HepG2 (cell line): ENCODE results near the gene WNT3A. TPM values are rescaled to one million over a fixed set of nuclear protein-coding genes. Genes with fewer than 3 reads are reported as not detected.

Experiments
- EZH2 ChIP-seq: conservative IDR thresholded peaks from 2 replicates; pipeline ENCODE4 v1.6.1; 2012; ENCODE audit warnings: mild to moderate bottlenecking, low read depth, low read length, moderate library complexity
- HDAC1 ChIP-seq: sonication (generic); formaldehyde crosslinking; IDR thresholded peaks from 2 replicates; pipeline ENCODE4 v1.5.1; 2020; ENCODE audit warnings: mild to moderate bottlenecking, missing genetic modification reagents
- HNF4G ChIP-seq, 2 experiments: sonication (generic) in 1 of 2; formaldehyde crosslinking in 1 of 2; IDR thresholded peaks; 2 replicates each; pipeline versions ENCODE4 v1.4.0 to v1.6.1; 2011 to 2020; ENCODE audit warnings: borderline replicate concordance in 2 of 2, low read depth in 2 of 2, mild to moderate bottlenecking in 2 of 2, low read length in 1 of 2, missing genetic modification reagents in 1 of 2, moderate library complexity in 1 of 2
- HNRNPUL1 ChIP-seq: fragments of 200-400 bp; formaldehyde crosslinking; IDR thresholded peaks from 2 replicates; pipeline ENCODE4 v1.6.1; 2017; ENCODE audit warnings: low read depth, mild to moderate bottlenecking, low read length, moderate library complexity
- HOMEZ ChIP-seq: IDR thresholded peaks from 2 replicates; pipeline ENCODE4 v1.6.1; 2016; ENCODE audit warnings: low read depth
- JARID2 ChIP-seq: sonication (generic); formaldehyde crosslinking; IDR thresholded peaks from 2 replicates; pipeline ENCODE4 v1.8.1; 2023; ENCODE audit warnings: missing genetic modification reagents, inconsistent platforms; ENCODE audit not compliant: insufficient replicate concordance
- NCOA2 ChIP-seq: sonication (generic); formaldehyde crosslinking; IDR thresholded peaks from 2 replicates; pipeline ENCODE4 v1.8.0; 2022; ENCODE audit warnings: inconsistent platforms
- NFE2 ChIP-seq: sonication (generic); formaldehyde crosslinking; IDR thresholded peaks from 2 replicates; pipeline ENCODE4 v1.4.0; 2020; ENCODE audit warnings: missing genetic modification reagents
- RBAK ChIP-seq: sonication (generic); formaldehyde crosslinking; IDR thresholded peaks from 2 replicates; pipeline ENCODE4 v1.5.1; 2020; ENCODE audit warnings: mild to moderate bottlenecking, missing genetic modification reagents
- SP140L ChIP-seq: sonication (generic); formaldehyde crosslinking; IDR thresholded peaks from 2 replicates; pipeline ENCODE4 v1.4.0; 2020; ENCODE audit warnings: missing genetic modification reagents, borderline replicate concordance
- SPEN ChIP-seq: sonication (generic); formaldehyde crosslinking; IDR thresholded peaks from 2 replicates; pipeline ENCODE4 v1.5.1; 2020; ENCODE audit warnings: low read depth, mild to moderate bottlenecking, missing genetic modification reagents
- TMF1 ChIP-seq: sonication (generic); formaldehyde crosslinking; IDR thresholded peaks from 2 replicates; pipeline ENCODE4 v1.8.1; 2022; ENCODE audit warnings: low read depth, missing genetic modification reagents
- ZNF496 ChIP-seq: sonication (generic); formaldehyde crosslinking; IDR thresholded peaks from 2 replicates; pipeline ENCODE4 v1.8.1; 2023; ENCODE audit warnings: mild to moderate bottlenecking, moderate library complexity, missing genetic modification reagents; ENCODE audit not compliant: insufficient replicate concordance
- ZNF557 ChIP-seq: sonication (generic); formaldehyde crosslinking; IDR thresholded peaks from 2 replicates; pipeline ENCODE4 v1.4.0; 2020; ENCODE audit warnings: missing genetic modification reagents
- ZNF564 ChIP-seq: sonication (generic); formaldehyde crosslinking; IDR thresholded peaks from 2 replicates; pipeline ENCODE4 v1.8.1; 2023; ENCODE audit warnings: mild to moderate bottlenecking, missing genetic modification reagents
- ZNF652 ChIP-seq: IDR thresholded peaks from 2 replicates; pipeline ENCODE4 v1.6.1; 2016; ENCODE audit warnings: low read depth, borderline replicate concordance
- ZNF740 ChIP-seq: sonication (generic); formaldehyde crosslinking; IDR thresholded peaks from 2 replicates; pipeline ENCODE4 v1.4.0; 2020; ENCODE audit warnings: missing genetic modification reagents
- ZNF772 ChIP-seq: sonication (generic); formaldehyde crosslinking; IDR thresholded peaks from 2 replicates; pipeline ENCODE4 v1.5.0; 2020; ENCODE audit warnings: mild to moderate bottlenecking, missing genetic modification reagents
- polyA plus RNA-seq, 8 experiments: library from polyadenylated mRNA; depleted of rRNA in 3 of 8; stranded (reverse) in 7 of 8; unstranded in 1 of 8; fragments of >200 nt; fragmentation: Illumina TruSeq in 4 of 8; extraction: Trizol in 4 of 8; gene quantifications; 2 replicates each; pipeline versions ENCODE4 v1.2.1 to v1.2.3, GENCODE V29; 2011 to 2016; ENCODE audit warnings: low read depth in 4 of 8, missing spikeins in 1 of 8, mixed read lengths in 1 of 8; ENCODE audit not compliant: insufficient read depth in 1 of 8
- total RNA-seq, 5 experiments: library from RNA; depleted of rRNA; stranded (reverse); fragments of >200 nt; fragmentation: Illumina TruSeq; extraction: Trizol; gene quantifications; 2 replicates each; pipeline ENCODE4 v1.2.3, GENCODE V29; 2016; ENCODE audit warnings: low read depth in 1 of 5
- TF ChIP-seq, protein P1 (sequence below): sonication (generic); formaldehyde crosslinking; IDR thresholded peaks from 2 replicates; pipeline ENCODE4 v1.5.1; 2020; ENCODE audit warnings: mild to moderate bottlenecking, moderate library complexity, missing genetic modification reagents
- TF ChIP-seq, protein P2 (sequence below): IDR thresholded peaks from 2 replicates; pipeline ENCODE4 v1.4.0; 2020; ENCODE audit warnings: mild to moderate bottlenecking, missing genetic modification reagents

The WNT3A gene
- total and polyA plus RNA-seq, 2 of the 13 experiments (the other 11 are each of a cell fraction or from before 2014, with no cell fraction given): not detected

DNA sequence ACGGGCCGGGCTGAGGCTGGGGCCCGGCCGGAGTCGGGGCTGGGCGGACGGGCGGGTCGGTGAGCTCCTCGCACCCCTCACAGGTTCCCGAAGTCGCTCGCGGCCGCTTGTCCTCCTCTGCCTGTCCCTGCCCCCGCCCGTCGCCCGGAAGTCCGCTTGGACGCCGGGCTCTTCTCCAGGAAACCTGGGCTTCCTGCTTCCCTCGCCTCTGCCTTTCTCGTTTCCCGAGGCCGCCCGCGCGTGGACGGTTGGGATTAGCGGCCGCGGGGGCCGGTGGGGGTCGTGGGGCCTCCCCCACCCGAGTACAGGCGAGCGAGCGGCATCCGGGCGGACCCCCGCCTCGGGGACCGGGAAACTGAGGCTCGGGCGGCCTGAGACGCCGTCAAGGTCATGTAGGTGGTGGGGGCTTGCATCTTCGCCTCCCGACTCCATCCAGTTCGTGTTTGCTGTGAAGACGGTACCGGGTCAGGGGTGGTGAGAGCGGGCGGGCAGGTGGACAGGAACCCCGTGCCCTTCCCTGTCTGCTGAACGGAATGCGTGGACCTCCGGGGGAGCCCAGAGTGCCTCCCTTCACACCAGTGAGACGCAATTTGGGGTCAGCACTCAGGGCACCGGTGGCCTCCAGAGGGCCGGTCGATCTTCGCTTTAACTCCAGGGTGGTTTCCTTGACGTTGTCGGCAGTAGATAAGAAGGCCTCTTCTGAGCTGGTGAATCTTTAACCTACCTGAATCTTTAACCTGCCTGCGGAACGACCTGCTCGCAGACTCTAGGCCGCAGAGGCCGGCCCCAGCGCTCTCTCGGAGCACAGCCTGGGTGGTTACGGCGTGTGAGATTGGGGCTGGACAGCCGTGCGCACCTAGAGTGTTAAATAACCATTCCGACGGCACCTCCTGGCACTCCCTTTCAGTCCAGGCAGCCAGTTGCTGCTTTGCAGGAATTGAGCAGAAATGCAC lies 76.4 kb downstream of the WNT3A start (continued):
- TF ChIP-seq ZNF564 (CRISPR knock-in tag) (no peak; the same call in 1 of the 2 replicates), ZNF740 (CRISPR knock-in tag) (no peak), NFE2 (CRISPR knock-in tag) (no peak), NCOA2 (no peak), HNRNPUL1 (no peak), HOMEZ (CRISPR knock-in tag) (no peak), RBAK (CRISPR knock-in tag) (no peak), HDAC1 (CRISPR knock-in tag) (no peak; the same call in 1 of the 2 replicates), TMF1 (CRISPR knock-in tag) (no peak), JARID2 (CRISPR knock-in tag) (no peak), ZNF772 (CRISPR knock-in tag) (peak; percentile 70; the same call in 1 of the 2 replicates), HNF4G (IDR thresholded peaks at IDR 0.05; ENCODE audit: borderline replicate concordance, low read depth, low read length) (no peak), HNF4G (CRISPR knock-in tag; IDR thresholded peaks at IDR 0.05; ENCODE audit: borderline replicate concordance, low read depth) (no peak), ZNF652 (no peak), ZNF557 (CRISPR knock-in tag) (no peak), SP140L (no peak), ZNF496 (CRISPR knock-in tag) (no peak), SPEN (CRISPR knock-in tag) (0 out of 2 replicates have a peak, but pooled peaks have one; percentile 21), EZH2 (no peak)
- TF ChIP-seq, protein P1, sequence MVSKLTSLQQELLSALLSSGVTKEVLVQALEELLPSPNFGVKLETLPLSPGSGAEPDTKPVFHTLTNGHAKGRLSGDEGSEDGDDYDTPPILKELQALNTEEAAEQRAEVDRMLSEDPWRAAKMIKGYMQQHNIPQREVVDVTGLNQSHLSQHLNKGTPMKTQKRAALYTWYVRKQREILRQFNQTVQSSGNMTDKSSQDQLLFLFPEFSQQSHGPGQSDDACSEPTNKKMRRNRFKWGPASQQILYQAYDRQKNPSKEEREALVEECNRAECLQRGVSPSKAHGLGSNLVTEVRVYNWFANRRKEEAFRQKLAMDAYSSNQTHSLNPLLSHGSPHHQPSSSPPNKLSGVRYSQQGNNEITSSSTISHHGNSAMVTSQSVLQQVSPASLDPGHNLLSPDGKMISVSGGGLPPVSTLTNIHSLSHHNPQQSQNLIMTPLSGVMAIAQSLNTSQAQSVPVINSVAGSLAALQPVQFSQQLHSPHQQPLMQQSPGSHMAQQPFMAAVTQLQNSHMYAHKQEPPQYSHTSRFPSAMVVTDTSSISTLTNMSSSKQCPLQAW (CRISPR knock-in tag): no peak; the same call in 1 of the 2 replicates
- TF ChIP-seq, protein P2, sequence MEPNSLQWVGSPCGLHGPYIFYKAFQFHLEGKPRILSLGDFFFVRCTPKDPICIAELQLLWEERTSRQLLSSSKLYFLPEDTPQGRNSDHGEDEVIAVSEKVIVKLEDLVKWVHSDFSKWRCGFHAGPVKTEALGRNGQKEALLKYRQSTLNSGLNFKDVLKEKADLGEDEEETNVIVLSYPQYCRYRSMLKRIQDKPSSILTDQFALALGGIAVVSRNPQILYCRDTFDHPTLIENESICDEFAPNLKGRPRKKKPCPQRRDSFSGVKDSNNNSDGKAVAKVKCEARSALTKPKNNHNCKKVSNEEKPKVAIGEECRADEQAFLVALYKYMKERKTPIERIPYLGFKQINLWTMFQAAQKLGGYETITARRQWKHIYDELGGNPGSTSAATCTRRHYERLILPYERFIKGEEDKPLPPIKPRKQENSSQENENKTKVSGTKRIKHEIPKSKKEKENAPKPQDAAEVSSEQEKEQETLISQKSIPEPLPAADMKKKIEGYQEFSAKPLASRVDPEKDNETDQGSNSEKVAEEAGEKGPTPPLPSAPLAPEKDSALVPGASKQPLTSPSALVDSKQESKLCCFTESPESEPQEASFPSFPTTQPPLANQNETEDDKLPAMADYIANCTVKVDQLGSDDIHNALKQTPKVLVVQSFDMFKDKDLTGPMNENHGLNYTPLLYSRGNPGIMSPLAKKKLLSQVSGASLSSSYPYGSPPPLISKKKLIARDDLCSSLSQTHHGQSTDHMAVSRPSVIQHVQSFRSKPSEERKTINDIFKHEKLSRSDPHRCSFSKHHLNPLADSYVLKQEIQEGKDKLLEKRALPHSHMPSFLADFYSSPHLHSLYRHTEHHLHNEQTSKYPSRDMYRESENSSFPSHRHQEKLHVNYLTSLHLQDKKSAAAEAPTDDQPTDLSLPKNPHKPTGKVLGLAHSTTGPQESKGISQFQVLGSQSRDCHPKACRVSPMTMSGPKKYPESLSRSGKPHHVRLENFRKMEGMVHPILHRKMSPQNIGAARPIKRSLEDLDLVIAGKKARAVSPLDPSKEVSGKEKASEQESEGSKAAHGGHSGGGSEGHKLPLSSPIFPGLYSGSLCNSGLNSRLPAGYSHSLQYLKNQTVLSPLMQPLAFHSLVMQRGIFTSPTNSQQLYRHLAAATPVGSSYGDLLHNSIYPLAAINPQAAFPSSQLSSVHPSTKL (CRISPR knock-in tag): no peak
